Measurements from ENCODE around the gene SMAD9. TPM values are rescaled to one million over a fixed set of nuclear protein-coding genes. Genes with fewer than 3 reads are reported as not detected.

The SMAD9 gene
- total RNA-seq, 4 donors from 2014 or later: 83.0 to 110 (median 102) TPM

DNA sequence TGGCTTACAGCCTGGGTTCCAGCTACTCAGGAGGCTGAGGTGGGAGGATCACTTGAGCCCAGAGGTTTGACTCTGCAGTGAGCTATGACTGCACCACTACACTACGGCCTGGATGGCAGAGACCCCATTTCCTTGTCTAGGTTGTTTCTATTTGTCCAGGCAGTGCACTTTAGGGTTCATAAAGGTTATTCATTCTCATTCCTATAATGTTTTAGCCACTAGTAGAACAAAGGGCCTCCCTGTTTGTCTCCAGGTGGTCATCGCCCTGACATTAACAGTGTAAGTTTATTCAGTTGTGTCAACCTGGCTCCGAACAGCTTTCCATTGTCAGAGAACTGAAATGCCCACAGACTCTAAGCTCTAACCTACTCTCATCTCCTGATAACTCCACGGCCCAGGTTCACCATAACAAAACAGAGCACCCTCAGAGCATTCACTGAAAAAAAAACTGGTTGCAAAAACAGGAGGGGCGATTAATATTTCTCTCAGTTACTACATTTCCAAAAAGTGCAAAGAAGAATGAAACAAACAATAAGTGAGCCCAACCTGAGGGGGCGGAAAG, 37.1 kb downstream of the SMAD9 start:
- DNase-seq: no peak
- Histone ChIP-seq H3K4me3 (replicated peaks in 1 of 3) (no peak overlapping the region), H3K9me3 (no peaks in the 10 kb centered on the region), H3K27me3 (no peaks in the 10 kb centered on the region), H3K27ac (peak overlapping the region; percentile 56 to 94 (median 89)), H3K36me3 (peaks cover 4 to 16% of the 10 kb centered on the region in 2 donors), H3K4me1 (peaks cover 54 to 70% of the 10 kb centered on the region in 2 donors)
- no peak for TF ChIP-seq POLR2A (IDR thresholded peaks at IDR 0.05)
- TF ChIP-seq, protein P1, sequence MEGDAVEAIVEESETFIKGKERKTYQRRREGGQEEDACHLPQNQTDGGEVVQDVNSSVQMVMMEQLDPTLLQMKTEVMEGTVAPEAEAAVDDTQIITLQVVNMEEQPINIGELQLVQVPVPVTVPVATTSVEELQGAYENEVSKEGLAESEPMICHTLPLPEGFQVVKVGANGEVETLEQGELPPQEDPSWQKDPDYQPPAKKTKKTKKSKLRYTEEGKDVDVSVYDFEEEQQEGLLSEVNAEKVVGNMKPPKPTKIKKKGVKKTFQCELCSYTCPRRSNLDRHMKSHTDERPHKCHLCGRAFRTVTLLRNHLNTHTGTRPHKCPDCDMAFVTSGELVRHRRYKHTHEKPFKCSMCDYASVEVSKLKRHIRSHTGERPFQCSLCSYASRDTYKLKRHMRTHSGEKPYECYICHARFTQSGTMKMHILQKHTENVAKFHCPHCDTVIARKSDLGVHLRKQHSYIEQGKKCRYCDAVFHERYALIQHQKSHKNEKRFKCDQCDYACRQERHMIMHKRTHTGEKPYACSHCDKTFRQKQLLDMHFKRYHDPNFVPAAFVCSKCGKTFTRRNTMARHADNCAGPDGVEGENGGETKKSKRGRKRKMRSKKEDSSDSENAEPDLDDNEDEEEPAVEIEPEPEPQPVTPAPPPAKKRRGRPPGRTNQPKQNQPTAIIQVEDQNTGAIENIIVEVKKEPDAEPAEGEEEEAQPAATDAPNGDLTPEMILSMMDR (IDR thresholded peaks at IDR 0.05): no peak
- intact Hi-C loops (cut with DNase I): no loop called here
- WGBS, 2 donors: 88 to 93% methylated on average over 6 of the region's 6 CpGs

- 32 to 49% methylated on average over 2 of the region's 2 CpGs for WGBS, 2 donors
- Histone ChIP-seq H3K4me3 (replicated peaks in 1 of 3) (no peak overlapping the region), H3K27ac (peak overlapping the region in 2 of 3 donors; percentile 56 to 94), H3K36me3 (peaks cover 7 to 24% of the 10 kb centered on the region in 2 donors), H3K9me3 (no peaks in the 10 kb centered on the region), H3K27me3 (no peaks in the 10 kb centered on the region), H3K4me1 (peaks cover 49 to 61% of the 10 kb centered on the region in 2 donors)
- TF ChIP-seq, protein P1 (IDR thresholded peaks at IDR 0.05): no peak
- TF ChIP-seq POLR2A (IDR thresholded peaks at IDR 0.05): no peak
- intact Hi-C loops (cut with DNase I): no loop called here
- DNase-seq: no peak
Observed at GRCh38 chr13:36880961-36881360, 39.1 kb downstream of the SMAD9 start.

- peak in 1 of 2 donors; percentile 28 for DNase-seq
- intact Hi-C loops (cut with DNase I): no loop called here
- 83 to 86% methylated on average over 34 of the region's 34 CpGs for WGBS, 2 donors
- Histone ChIP-seq H3K27ac (peak overlapping the region in 2 of 3 donors; percentile 24 to 47), H3K4me1 (peaks cover 42 to 48% of the 10 kb centered on the region in 2 donors), H3K36me3 (peaks cover 7 to 24% of the 10 kb centered on the region in 2 donors), H3K27me3 (no peaks in the 10 kb centered on the region), H3K9me3 (no peaks in the 10 kb centered on the region), H3K4me3 (replicated peaks in 1 of 3) (no peak overlapping the region)
- no peak for TF ChIP-seq POLR2A (IDR thresholded peaks at IDR 0.05)
Observed at GRCh38 chr13:36879218-36879938, 40.7 kb downstream of the SMAD9 start.

DNA sequence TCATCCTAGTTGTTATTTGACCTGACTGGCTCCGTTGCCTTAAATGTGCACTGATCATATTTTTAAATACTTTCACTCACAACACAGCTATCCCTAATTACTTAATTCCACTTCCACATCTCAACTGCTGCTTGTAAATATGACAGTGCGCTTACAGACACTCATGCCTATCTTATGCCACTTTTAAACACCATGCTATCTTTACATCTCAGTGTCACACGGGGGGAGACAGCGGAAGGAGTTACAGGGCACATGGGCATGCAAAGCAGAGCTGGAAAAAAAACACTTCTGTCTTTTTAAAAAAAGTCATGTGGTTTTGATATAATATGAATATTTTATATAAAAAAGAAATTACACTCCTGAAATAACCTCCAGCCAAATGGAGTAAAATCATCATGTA, 44.1 kb downstream of the SMAD9 start:
- TF ChIP-seq, protein P1 (IDR thresholded peaks at IDR 0.05): no peak
- no peak for TF ChIP-seq POLR2A (IDR thresholded peaks at IDR 0.05)
- WGBS, 2 donors: 72 to 93% methylated on average over 4 of the region's 4 CpGs
- H3K27me3 ChIP-seq: no peaks in the 10 kb centered on the region
- H3K36me3 ChIP-seq: peaks cover 24 to 45% of the 10 kb centered on the region in 2 donors
- H3K4me1 ChIP-seq: peaks cover 11 to 20% of the 10 kb centered on the region in 2 donors
- intact Hi-C loops (cut with DNase I): no loop called here
- H3K4me3 ChIP-seq (replicated peaks in 1 of 3): no peak overlapping the region
- no peak for DNase-seq
- no peaks in the 10 kb centered on the region for H3K9me3 ChIP-seq
- no peak overlapping the region for H3K27ac ChIP-seq

DNA sequence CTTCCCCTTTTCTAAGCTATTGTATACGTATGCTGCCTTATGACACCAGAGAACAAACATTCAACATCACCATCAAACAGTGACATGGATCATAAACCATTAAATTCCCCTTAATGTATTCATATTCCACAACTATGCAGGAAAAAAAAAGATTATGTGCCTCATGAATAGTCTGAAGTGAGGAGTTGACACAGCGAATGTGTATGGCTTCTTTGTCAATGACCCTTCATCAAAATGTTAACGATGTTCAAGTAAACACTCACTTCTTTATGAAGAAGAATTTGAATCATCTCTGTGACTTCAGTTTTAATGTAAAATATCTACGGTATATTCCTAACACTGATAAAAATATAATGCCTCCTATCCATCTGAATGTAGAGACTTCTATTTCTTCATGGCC, 44.6 kb downstream of the SMAD9 start:
- no peak for TF ChIP-seq POLR2A (IDR thresholded peaks at IDR 0.05)
- TF ChIP-seq, protein P1 (IDR thresholded peaks at IDR 0.05): no peak
- Histone ChIP-seq H3K4me3 (replicated peaks in 1 of 3) (no peak overlapping the region), H3K4me1 (peaks cover 6 to 17% of the 10 kb centered on the region in 2 donors), H3K27ac (no peak overlapping the region), H3K36me3 (peaks cover 27 to 45% of the 10 kb centered on the region in 2 donors), H3K9me3 (no peaks in the 10 kb centered on the region), H3K27me3 (no peaks in the 10 kb centered on the region)
- intact Hi-C loops (cut with DNase I): no loop called here
- no peak for DNase-seq
- WGBS, 2 donors: 90 to 91% methylated on average over 4 of the region's 4 CpGs

All from thyroid gland (tissue), 4 donors.